Liver (tissue), 9 donors: Measurements from ENCODE around the gene VAMP1. TPM values are rescaled to one million over a fixed set of nuclear protein-coding genes. Genes with fewer than 3 reads are reported as not detected.

Experiments
- DNase-seq: peaks from one replicate; pipeline ENCODE4 v3.0.0-alpha.2; 2017; ENCODE audit warnings: low spot score
- H3K27ac ChIP-seq, 2 donors: one replicate each; pipeline ENCODE4 v1.7.0; 2013; ENCODE audit warnings: inconsistent platforms in 2 of 2, low read length in 2 of 2, control low read depth in 1 of 2, low read depth in 1 of 2, mild to moderate bottlenecking in 1 of 2
- H3K27me3 ChIP-seq, 4 donors: one replicate each; pipeline versions ENCODE4 v1.6.1 to v1.7.0; 2013; ENCODE audit warnings: low read length in 3 of 4, inconsistent platforms in 1 of 4, mild to moderate bottlenecking in 1 of 4, moderate library complexity in 1 of 4; ENCODE audit not compliant: control insufficient read depth in 4 of 4, insufficient read depth in 4 of 4
- H3K36me3 ChIP-seq, 4 donors: one replicate each; pipeline versions ENCODE4 v1.6.1 to v1.7.0; 2013; ENCODE audit warnings: low read length in 3 of 4, mild to moderate bottlenecking in 3 of 4, low read depth in 1 of 4, moderate library complexity in 1 of 4; ENCODE audit not compliant: control insufficient read depth in 4 of 4, insufficient read depth in 3 of 4
- H3K4me1 ChIP-seq, 4 donors: one replicate each; pipeline versions ENCODE4 v1.6.1 to v1.7.0; 2013; ENCODE audit warnings: low read length in 3 of 4, mild to moderate bottlenecking in 3 of 4, moderate library complexity in 1 of 4; ENCODE audit not compliant: control insufficient read depth in 4 of 4, insufficient read depth in 4 of 4
- H3K4me3 ChIP-seq, 3 donors: one replicate each; pipeline versions ENCODE4 v1.6.1 to v1.7.0; 2013; ENCODE audit warnings: low read length in 3 of 3, control low read depth in 1 of 3, low read depth in 1 of 3, mild to moderate bottlenecking in 1 of 3
- H3K9ac ChIP-seq, 2 donors: one replicate each; pipeline ENCODE4 v1.7.0; 2013; ENCODE audit warnings: low read length in 2 of 2, mild to moderate bottlenecking in 2 of 2, moderate library complexity in 2 of 2, control low read depth in 1 of 2, low read depth in 1 of 2
- H3K9me3 ChIP-seq, 4 donors: one replicate each; pipeline versions ENCODE4 v1.6.1 to v1.7.0; 2013; ENCODE audit warnings: low read length in 3 of 4; ENCODE audit not compliant: control insufficient read depth in 4 of 4
- EGR1 ChIP-seq, 2 donors: IDR thresholded peaks; 2 replicates each; pipeline ENCODE4 v1.6.1; 2016 to 2018; ENCODE audit warnings: antibody characterized with exemption in 2 of 2, low read depth in 2 of 2
- FOXA1 ChIP-seq: IDR thresholded peaks from 2 replicates; pipeline ENCODE4 v1.6.1; 2016; ENCODE audit warnings: antibody characterized with exemption
- FOXA2 ChIP-seq: IDR thresholded peaks from 2 replicates; pipeline ENCODE4 v1.6.1; 2016; ENCODE audit warnings: antibody characterized with exemption
- GABPA ChIP-seq, 2 donors: IDR thresholded peaks in 1 of 2; conservative IDR thresholded peaks in 1 of 2; 2 replicates each; pipeline ENCODE4 v1.6.1; 2016; ENCODE audit warnings: antibody characterized with exemption in 2 of 2, mild to moderate bottlenecking in 1 of 2, moderate library complexity in 1 of 2
- HNF4A ChIP-seq, 2 donors: conservative IDR thresholded peaks; 2 replicates each; pipeline ENCODE4 v1.6.1; 2016; ENCODE audit warnings: antibody characterized with exemption in 2 of 2, mild to moderate bottlenecking in 2 of 2
- HNF4G ChIP-seq: IDR thresholded peaks from 2 replicates; pipeline ENCODE4 v1.6.1; 2016; ENCODE audit warnings: antibody characterized with exemption
- JUND ChIP-seq, 2 donors: IDR thresholded peaks; 2 replicates each; pipeline ENCODE4 v1.6.1; 2016; ENCODE audit warnings: antibody characterized with exemption in 2 of 2
- NR2F2 ChIP-seq: IDR thresholded peaks from 2 replicates; pipeline ENCODE4 v1.6.1; 2016; ENCODE audit warnings: antibody characterized with exemption
- RAD21 ChIP-seq, 2 donors: IDR thresholded peaks; 2 replicates each; pipeline ENCODE4 v1.6.1; 2016; ENCODE audit warnings: antibody characterized with exemption in 2 of 2, mild to moderate bottlenecking in 2 of 2
- RXRA ChIP-seq, 2 donors: IDR thresholded peaks; 2 replicates each; pipeline ENCODE4 v1.6.1; 2017 to 2018; ENCODE audit warnings: antibody characterized with exemption in 2 of 2, mild to moderate bottlenecking in 1 of 2
- SP1 ChIP-seq: IDR thresholded peaks from 2 replicates; pipeline ENCODE4 v1.6.1; 2018; ENCODE audit warnings: antibody characterized with exemption, mild to moderate bottlenecking
- TAF1 ChIP-seq: conservative IDR thresholded peaks from 2 replicates; pipeline ENCODE4 v1.6.1; 2016; ENCODE audit warnings: antibody characterized with exemption, mild to moderate bottlenecking
- YY1 ChIP-seq: IDR thresholded peaks from 2 replicates; pipeline ENCODE4 v1.6.1; 2016; ENCODE audit warnings: antibody characterized with exemption, mild to moderate bottlenecking
- WGBS: extraction: QIAGEN DNeasy Blood & Tissue Kit; methylation state at CpG from one replicate; pipeline ENCODE4 v1.1.7; 2013; 5-methylcytosine and 5-hydroxymethylcytosine counted together
- polyA plus RNA-seq, 2 donors: library from polyadenylated mRNA; stranded (reverse) in 1 of 2; unstranded in 1 of 2; fragments of 200-250 nt in 1 of 2; fragments of >200 nt in 1 of 2; fragmentation: Nextera tagmentation in 1 of 2; extraction: Ambion mirVana in 1 of 2; gene quantifications; one replicate each; pipeline versions ENCODE4 v1.2.1 to v1.2.3, GENCODE V29; 2013 to 2015
- total RNA-seq, 2 donors: library from RNA; depleted of rRNA; stranded (reverse); fragments of >200 nt; gene quantifications; one replicate each; pipeline ENCODE4 v1.2.3, GENCODE V29; 2014
- TF ChIP-seq, protein P1 (sequence below): fragments of 150-350 bp; IDR thresholded peaks from 2 replicates; pipeline ENCODE4 v1.5.1; 2017; ENCODE audit warnings: improper control_type of control experiment, low read depth, low read length; ENCODE audit not compliant: missing input control
- TF ChIP-seq, protein P2 (sequence below): IDR thresholded peaks from 2 replicates; pipeline ENCODE4 v1.6.1; 2016; ENCODE audit warnings: antibody characterized with exemption
- TF ChIP-seq, protein P3 (sequence below): IDR thresholded peaks from 2 replicates; pipeline ENCODE4 v1.6.1; 2016; ENCODE audit warnings: antibody characterized with exemption, mild to moderate bottlenecking
- TF ChIP-seq, protein P4 (sequence below): IDR thresholded peaks from 2 replicates; pipeline ENCODE4 v1.6.1; 2016; ENCODE audit warnings: antibody characterized with exemption
- TF ChIP-seq, protein P5 (sequence below): IDR thresholded peaks from 2 replicates; pipeline ENCODE4 v1.6.1; 2016; ENCODE audit warnings: antibody characterized with exemption
- donor health status: healthy.
- donor health status: healthy.
- donor health status: healthy.
- donor health status: healthy.
- donor health status: healthy.

VAMP1 gene
- total and polyA plus RNA-seq, 4 donors, result 2.4 to 6.4 (median 5.0) TPM

DNA sequence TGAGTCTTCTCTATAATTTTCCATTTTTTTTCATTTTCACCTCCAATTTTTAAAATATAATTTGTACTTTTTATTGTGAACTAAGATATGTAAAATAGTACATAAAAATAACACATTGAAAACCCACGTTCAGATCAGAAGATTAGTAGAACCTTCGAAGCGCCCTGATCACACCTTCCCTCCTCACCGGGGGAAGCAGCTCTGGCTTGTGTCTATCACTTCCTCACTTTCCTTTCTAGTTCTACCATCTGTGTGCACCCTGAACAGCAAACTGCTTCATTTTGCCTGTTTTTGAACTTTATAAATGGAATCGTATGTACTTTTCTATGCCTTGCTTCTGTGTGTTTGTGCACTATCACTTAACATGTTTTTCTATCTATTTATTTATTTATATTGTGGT is 37.5 kb downstream of the VAMP1 start:
- H3K4me3 ChIP-seq, result no peak overlapping the region
- TF ChIP-seq NR2F2, result no peak
- TF ChIP-seq JUND (IDR thresholded peaks at IDR 0.05), result no peak
- no peak for TF ChIP-seq FOXA1
- no peak for TF ChIP-seq RAD21 (IDR thresholded peaks at IDR 0.05)
- TF ChIP-seq, protein P1, sequence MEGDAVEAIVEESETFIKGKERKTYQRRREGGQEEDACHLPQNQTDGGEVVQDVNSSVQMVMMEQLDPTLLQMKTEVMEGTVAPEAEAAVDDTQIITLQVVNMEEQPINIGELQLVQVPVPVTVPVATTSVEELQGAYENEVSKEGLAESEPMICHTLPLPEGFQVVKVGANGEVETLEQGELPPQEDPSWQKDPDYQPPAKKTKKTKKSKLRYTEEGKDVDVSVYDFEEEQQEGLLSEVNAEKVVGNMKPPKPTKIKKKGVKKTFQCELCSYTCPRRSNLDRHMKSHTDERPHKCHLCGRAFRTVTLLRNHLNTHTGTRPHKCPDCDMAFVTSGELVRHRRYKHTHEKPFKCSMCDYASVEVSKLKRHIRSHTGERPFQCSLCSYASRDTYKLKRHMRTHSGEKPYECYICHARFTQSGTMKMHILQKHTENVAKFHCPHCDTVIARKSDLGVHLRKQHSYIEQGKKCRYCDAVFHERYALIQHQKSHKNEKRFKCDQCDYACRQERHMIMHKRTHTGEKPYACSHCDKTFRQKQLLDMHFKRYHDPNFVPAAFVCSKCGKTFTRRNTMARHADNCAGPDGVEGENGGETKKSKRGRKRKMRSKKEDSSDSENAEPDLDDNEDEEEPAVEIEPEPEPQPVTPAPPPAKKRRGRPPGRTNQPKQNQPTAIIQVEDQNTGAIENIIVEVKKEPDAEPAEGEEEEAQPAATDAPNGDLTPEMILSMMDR, result no peak
- TF ChIP-seq TAF1, result no peak
- no peak for TF ChIP-seq HNF4A (conservative IDR thresholded peaks at IDR 0.05)
- TF ChIP-seq, protein P2, sequence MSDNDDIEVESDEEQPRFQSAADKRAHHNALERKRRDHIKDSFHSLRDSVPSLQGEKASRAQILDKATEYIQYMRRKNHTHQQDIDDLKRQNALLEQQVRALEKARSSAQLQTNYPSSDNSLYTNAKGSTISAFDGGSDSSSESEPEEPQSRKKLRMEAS, result no peak
- no peak for TF ChIP-seq EGR1 (IDR thresholded peaks at IDR 0.05; ENCODE audit: low read depth in 2 of 2)
- TF ChIP-seq, protein P3, sequence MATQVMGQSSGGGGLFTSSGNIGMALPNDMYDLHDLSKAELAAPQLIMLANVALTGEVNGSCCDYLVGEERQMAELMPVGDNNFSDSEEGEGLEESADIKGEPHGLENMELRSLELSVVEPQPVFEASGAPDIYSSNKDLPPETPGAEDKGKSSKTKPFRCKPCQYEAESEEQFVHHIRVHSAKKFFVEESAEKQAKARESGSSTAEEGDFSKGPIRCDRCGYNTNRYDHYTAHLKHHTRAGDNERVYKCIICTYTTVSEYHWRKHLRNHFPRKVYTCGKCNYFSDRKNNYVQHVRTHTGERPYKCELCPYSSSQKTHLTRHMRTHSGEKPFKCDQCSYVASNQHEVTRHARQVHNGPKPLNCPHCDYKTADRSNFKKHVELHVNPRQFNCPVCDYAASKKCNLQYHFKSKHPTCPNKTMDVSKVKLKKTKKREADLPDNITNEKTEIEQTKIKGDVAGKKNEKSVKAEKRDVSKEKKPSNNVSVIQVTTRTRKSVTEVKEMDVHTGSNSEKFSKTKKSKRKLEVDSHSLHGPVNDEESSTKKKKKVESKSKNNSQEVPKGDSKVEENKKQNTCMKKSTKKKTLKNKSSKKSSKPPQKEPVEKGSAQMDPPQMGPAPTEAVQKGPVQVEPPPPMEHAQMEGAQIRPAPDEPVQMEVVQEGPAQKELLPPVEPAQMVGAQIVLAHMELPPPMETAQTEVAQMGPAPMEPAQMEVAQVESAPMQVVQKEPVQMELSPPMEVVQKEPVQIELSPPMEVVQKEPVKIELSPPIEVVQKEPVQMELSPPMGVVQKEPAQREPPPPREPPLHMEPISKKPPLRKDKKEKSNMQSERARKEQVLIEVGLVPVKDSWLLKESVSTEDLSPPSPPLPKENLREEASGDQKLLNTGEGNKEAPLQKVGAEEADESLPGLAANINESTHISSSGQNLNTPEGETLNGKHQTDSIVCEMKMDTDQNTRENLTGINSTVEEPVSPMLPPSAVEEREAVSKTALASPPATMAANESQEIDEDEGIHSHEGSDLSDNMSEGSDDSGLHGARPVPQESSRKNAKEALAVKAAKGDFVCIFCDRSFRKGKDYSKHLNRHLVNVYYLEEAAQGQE, result no peak
- TF ChIP-seq SP1, result no peak
- TF ChIP-seq, protein P4, sequence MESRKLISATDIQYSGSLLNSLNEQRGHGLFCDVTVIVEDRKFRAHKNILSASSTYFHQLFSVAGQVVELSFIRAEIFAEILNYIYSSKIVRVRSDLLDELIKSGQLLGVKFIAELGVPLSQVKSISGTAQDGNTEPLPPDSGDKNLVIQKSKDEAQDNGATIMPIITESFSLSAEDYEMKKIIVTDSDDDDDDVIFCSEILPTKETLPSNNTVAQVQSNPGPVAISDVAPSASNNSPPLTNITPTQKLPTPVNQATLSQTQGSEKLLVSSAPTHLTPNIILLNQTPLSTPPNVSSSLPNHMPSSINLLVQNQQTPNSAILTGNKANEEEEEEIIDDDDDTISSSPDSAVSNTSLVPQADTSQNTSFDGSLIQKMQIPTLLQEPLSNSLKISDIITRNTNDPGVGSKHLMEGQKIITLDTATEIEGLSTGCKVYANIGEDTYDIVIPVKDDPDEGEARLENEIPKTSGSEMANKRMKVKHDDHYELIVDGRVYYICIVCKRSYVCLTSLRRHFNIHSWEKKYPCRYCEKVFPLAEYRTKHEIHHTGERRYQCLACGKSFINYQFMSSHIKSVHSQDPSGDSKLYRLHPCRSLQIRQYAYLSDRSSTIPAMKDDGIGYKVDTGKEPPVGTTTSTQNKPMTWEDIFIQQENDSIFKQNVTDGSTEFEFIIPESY, result no peak
- no peak for TF ChIP-seq FOXA2
- TF ChIP-seq GABPA (IDR thresholded peaks at IDR 0.05 in 1 of 2, conservative IDR thresholded peaks at IDR 0.05 in 1 of 2), result no peak
- no peak for TF ChIP-seq YY1
- no peak for TF ChIP-seq HNF4G
- TF ChIP-seq, protein P5, sequence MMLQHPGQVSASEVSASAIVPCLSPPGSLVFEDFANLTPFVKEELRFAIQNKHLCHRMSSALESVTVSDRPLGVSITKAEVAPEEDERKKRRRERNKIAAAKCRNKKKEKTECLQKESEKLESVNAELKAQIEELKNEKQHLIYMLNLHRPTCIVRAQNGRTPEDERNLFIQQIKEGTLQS, result no peak
- no peak for TF ChIP-seq RXRA (IDR thresholded peaks at IDR 0.05)
- H3K9me3 ChIP-seq, result no peaks in the 10 kb centered on the region
- peaks cover 0 to 3% (median 0%) of the 10 kb centered on the region in 4 donors for H3K4me1 ChIP-seq
- 86% methylated on average over 5 of the region's 5 CpGs for WGBS
- H3K27ac ChIP-seq, result no peak overlapping the region
- H3K36me3 ChIP-seq, result no peaks in the 10 kb centered on the region
- no peaks in the 10 kb centered on the region for H3K27me3 ChIP-seq
- H3K9ac ChIP-seq, result no peak overlapping the region
- no peak for DNase-seq
